ENCODE results near the gene BABAM1.

DNA sequence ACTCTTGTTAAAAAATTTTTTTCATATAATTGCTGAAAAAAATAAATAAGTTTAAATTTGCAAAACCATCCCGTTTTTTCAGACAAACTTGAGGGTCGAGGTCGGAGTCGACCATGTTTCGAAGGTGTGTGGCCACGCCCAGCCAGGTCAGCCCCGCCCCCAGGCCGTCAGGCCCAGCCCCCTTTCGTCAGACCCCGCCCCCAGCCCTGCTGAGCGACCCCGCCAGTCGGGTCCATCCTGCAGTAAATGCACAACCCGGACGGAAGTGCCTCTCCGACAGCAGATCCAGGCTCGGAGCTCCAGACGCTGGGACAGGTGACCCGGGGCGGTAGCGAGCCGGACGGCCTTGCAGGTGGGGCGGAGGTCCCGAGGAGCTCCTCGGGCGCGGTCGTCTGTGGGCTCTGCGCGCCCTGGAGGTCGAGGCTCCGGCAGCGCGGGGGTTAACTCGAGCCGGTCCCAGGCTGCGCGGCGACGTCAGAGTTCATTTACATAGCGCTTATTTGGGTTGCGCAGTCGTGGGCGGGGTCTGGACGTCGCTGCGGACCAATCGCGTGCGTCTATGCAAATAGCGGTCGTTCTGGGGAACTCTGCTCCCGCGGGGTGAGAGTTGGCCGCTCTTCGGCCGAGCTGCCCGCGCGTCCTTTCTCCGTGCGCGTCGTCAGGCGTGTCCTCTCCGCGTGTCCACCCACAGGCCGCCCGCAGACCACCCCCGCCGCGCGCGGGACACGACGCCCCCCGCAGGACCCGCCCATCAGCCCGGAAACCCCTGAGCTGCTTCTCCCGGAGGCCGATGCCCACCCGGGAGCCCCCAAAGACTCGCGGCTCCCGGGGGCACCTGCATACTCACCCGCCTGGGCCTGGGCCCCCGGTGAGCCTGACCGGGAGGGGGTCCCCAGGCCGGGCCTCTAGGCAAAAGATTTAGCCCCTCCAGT lies 41.0 kb upstream of the BABAM1 start, which contains the start of gene OCEL1:
- TF ChIP-seq POLR2A (IDR thresholded peaks at IDR 0.05) = peak; percentile 88 to 90
- TF ChIP-seq, protein P1, sequence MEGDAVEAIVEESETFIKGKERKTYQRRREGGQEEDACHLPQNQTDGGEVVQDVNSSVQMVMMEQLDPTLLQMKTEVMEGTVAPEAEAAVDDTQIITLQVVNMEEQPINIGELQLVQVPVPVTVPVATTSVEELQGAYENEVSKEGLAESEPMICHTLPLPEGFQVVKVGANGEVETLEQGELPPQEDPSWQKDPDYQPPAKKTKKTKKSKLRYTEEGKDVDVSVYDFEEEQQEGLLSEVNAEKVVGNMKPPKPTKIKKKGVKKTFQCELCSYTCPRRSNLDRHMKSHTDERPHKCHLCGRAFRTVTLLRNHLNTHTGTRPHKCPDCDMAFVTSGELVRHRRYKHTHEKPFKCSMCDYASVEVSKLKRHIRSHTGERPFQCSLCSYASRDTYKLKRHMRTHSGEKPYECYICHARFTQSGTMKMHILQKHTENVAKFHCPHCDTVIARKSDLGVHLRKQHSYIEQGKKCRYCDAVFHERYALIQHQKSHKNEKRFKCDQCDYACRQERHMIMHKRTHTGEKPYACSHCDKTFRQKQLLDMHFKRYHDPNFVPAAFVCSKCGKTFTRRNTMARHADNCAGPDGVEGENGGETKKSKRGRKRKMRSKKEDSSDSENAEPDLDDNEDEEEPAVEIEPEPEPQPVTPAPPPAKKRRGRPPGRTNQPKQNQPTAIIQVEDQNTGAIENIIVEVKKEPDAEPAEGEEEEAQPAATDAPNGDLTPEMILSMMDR (IDR thresholded peaks at IDR 0.05 in 4 of 5, conservative IDR thresholded peaks at IDR 0.05 in 1 of 5) = peak in 1 of 5 experiments; percentile 21

Measured in gastrocnemius medialis (tissue), 4 donors.